Putamen (tissue), 1 donor: ENCODE measurements around the gene SHC4.
A peak's percentile ranks its signal among the peaks of the same experiment; 100 is the strongest.
"Not testable (repeated sequence)": the region's sequence is repeated elsewhere in the genome, so short reads cannot be mapped to it uniquely, and the experiment has no call there.

ENCODE experiments used
- DNase-seq: peaks from one replicate; pipeline ENCODE4 v3.0.0-alpha.2; 2016; ENCODE audit warnings: low spot score

The SHC4 gene

DNA sequence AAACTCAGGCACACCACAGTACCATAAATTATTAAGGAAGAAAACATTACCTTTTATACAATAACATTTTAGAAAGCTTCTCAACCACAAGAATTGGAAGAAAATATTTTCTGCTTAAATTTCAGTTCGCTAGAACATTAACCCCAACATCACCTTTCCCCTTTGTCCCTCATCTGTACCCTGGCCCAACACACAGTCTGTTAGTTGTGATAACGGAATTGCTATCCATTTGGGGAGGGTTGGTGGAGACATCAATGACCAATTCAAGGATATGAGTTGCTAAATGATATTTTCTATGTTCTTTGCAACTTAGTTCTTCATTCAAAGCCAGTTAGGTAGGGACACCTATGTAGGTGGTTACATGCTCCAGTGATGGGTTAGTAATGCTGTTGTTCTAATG is 80.0 kb downstream of the SHC4 start:
- DNase-seq: no peak

DNA sequence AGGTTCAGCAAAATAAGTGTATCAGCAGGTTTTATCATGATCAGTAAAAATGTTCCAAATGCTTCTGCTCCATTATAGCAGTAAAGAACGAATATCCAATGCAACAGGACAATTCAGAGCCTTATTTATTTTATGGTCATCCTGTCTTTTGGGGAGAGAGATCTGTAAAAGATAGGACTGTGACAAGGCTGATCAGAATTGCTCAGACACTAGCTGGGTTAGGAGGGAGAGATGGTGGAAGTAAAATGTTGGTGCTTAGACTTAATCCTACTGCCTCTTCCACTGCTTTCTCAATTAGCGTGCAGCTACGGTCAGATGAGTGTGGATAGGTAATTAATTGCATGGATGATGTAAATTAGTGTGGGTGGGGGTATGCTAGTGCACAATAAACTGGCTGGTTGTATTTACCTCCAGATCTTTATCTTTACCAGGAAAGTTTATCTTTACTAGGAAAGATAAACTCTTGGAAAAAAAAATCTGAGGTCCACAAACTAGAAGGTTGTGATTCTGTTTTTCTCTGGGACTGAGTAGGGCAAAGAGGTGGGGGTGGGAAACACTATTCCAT is 83.6 kb downstream of the SHC4 start:
- no peak for DNase-seq

DNA sequence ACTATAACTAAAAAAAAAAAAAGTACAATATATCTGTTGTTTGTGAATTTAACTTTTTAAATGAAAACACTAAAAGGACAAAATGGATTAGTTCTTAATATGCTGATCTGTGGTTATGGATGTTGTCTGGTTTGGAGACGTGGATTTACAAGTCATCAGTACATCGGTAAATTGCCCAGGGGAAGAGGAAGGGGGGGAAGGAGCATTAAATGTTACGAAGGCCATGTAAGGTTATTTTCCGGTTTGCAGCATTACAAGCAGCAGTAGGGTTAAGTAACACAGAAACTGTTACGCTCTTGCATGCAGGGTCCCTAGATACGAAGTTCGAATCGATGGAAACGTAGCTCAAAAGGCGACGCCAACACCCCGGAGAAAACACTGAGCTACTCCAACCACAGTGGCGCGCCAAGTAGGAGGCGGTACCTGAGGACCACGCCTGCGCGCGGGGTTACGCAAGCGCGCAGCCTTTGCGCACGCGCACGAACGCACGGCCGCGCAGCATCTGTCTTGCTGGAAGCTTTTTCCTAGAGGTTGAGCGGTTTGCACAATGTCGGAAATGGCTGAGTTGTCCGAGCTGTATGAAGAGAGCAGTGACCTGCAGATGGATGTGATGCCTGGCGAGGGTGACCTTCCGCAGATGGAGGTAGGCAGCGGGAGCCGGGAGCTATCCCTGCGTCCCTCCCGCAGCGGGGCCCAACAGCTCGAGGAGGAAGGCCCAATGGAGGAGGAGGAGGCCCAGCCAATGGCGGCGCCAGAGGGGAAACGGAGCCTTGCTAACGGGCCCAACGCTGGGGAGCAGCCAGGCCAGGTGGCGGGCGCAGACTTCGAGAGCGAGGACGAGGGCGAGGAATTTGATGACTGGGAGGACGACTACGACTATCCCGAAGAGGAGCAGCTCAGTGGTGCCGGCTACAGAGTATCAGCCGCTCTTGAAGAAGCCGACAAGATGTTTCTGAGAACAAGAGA is 85.8 kb downstream of the SHC4 start, which contains the start of gene EID1:
EID1 (plus strand) TSS at position 505 of the 966 bp plus-strand sequence; CDS start at position 548, 43 bp downstream.
- peak; percentile 95 for DNase-seq

DNA sequence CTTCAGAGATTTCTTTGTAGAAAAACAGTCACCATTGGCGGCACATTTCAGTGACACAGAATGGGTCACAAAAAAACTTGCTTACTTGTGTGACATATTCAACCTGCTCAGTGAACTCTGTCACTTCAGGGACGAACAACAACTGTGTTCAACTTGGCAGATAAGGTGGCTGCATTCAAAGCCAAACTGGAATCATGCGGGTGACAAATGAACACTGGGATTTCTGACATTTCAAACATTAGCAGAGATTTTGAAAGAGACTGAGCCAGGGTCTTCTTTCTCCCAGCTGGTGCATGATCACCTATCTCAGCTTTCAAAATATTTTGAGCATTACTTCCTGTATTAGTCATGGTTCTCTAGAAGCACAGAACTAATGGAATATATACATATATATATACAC is 87.7 kb downstream of the SHC4 start:
- no peak for DNase-seq

DNA sequence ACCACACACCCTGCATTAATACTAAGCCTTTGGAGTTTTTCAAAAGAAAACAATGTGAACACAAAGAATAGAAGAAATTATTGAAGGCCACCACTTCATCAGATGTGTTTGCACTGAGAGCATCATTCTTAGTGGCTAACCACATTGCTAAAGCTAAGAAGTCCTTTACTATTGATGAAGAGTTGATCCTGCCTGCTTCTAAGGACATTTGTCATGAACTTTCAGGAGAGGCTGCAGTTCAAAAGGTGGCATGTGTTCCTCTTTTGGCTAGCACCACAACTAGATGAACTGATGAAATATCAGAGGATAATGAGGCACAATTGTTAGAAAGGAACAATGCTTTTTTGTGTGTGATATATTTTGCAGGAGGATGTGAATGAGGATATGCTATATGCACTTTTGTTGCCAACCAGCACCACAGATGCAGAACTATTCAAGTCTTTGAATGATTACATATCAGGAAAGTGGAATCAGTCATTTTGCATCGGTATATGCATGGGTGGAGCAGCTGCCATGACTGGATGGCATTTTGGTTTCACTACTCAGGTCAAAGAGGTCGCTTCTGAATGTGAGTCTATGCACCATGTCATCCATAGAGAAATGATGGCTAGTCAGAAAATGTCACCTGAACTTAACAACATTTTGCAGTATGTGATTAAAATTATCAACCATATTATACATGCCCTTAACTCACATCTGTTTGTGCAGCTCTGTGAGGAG is 88.3 kb downstream of the SHC4 start:
- DNase-seq: no peak

DNA sequence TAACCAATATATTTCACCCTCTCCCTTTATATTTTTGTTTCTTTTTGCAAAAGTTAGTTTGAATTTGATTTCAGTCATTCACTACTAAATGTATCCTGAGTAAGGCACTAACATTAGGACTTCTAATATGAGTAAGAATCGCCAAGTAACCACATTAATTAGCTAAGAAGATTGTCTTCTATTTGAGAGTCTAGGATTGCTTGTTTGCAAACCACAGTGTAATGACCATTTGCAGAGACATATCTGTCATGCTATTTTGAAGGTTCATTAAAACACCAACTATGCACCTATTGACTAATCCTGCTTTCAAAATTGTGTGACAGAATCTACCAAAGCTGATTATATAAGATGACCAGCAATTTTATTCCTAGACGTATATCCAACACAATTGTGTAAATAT is 91.1 kb downstream of the SHC4 start:
- no peak for DNase-seq

DNA sequence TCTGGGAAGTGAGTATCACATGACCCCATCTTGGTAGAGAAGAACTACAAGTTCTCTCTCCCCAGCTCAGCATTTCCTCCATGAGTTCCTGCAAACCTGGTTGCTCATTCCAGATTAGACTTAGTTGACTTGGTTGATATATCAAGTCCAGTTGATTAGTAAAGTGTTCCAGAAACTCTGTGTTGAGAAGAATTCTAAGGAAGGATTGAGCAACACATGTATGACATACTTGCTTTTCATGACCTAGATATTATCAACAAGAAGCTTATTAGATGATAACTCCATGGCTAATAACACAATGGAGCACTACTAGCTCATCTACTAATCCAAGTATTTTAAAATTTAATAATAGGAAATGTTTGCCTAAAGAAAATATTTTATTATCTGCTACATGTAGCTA is 92.2 kb downstream of the SHC4 start:
- DNase-seq: no peak

DNA sequence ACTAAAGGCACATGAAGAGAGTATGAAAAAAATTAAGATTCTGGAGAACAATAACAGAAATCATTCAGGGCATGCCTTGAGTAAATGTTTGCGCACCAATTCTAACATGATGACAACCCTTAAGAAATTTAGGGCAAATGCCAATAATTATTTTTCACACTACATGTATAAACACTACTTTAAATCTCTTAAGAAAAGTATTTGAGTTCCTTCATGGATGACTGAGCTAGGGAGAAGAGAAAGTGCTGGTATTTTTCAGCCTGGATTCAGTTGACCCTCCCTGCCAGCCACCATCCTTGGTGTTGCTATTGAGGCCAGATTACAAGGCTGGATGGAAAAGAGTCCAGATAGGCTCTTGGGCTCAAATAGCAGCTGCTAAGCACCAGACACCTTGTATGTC is 93.8 kb downstream of the SHC4 start:
- DNase-seq: no peak

DNA sequence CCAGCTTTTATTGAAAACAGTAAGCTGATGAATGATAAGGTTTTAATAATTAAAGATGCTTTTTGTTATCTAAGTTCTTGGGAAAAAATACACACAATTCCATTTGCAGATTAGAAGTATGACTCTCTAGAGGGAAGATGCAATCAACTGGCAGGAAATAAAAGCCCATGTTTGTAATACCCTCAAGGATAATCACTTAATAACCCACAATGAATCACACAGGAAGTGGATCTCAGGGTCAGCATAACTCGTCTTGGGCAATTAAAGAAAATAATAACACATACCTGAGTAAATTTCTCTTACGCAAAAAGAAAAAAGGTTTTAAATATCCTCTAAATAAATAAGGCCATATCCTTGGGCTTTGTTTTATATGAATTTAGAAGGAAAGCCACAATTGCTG is 95.2 kb downstream of the SHC4 start:
- DNase-seq: no peak

DNA sequence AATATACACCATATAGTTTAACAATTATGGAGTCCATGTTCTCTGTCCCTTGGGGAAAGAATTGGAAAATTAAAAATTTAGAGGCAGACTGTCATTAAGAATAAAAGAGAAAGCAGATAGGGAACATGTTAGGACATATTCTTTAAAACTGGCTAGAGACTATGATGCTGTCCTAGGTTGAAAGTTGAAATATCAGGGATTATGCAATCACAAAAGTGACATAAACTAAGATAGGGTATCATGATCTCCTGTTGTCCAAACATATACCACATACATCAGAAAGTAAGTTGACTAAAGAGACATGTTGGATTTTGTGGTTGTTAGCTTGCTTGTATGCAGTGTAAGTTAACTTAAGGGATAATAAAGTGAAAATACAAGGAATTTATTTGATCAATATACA is 95.7 kb downstream of the SHC4 start:
- no peak for DNase-seq

DNA sequence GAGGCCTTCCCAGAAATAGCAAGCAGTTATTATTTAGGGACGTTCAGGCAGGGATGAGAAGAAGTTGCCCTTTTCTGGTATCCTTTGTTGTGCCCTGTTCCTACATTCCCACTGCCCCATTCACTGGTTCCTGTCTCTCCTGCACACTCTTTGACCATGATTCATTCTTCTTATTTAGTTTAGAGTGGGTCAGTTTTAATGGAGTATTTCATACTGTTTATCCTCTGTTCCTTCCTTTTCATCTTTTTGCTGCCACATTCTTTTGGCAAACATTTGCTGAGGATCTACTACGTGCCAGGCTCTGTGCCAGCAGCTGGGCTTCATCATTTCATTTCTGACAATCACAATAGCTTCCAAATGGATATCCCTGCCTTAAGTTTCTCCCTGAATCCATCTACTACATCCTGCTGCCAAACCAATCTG is 97.6 kb downstream of the SHC4 start:
- no peak for DNase-seq

DNA sequence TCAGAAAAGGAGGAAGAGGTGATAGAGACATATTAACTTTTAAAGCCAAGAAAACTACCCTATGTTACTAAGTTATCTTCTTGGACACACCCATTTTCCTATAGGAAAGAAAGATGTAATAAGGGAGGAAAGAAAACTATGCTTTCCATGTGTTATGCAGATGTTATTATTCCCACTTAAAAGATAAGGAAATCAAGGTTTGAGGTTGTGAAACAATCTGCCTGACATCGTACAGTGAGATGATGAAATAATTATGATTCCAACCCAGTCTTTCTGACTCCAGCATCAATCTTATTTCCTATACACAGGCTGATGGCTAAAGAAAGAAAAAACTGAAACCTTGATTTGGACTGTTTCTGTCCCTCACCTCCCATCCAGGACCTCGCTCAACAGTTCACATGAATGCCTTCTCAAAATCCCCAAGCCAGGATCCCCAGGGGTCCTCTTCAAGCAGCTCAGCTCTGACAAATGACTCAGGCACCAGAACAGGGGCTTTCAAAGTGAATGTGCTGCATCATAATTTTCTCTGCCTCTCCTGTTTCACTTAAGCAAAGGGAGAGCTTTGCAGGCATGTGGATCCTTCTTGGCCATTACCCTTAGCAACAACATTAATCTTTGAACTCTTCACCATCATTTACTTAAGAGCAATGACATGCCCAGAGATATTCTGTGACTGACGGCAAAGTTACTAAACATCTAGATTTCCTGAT is 98.2 kb downstream of the SHC4 start:
- no peak for DNase-seq

DNA sequence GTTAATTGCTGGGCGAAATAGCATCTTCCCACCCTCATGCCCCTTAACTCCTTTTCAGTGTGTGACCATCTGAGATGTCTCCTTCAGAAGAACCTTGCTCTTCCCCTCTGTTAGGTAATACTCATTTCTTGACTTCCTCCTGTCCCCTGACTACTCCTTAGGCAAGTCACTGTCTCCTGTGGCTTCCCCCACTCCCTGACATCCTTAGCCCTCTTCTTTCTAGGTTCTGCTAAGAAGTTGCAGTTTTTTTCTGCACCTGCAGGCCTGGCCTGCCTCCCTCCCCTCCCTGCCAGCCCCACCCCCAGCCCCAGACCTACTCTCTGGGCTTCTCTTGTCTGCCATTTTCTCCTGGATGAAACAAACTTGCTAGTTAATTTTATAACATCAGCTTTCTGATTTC is 101.0 kb downstream of the SHC4 start:
- no peak for DNase-seq

DNA sequence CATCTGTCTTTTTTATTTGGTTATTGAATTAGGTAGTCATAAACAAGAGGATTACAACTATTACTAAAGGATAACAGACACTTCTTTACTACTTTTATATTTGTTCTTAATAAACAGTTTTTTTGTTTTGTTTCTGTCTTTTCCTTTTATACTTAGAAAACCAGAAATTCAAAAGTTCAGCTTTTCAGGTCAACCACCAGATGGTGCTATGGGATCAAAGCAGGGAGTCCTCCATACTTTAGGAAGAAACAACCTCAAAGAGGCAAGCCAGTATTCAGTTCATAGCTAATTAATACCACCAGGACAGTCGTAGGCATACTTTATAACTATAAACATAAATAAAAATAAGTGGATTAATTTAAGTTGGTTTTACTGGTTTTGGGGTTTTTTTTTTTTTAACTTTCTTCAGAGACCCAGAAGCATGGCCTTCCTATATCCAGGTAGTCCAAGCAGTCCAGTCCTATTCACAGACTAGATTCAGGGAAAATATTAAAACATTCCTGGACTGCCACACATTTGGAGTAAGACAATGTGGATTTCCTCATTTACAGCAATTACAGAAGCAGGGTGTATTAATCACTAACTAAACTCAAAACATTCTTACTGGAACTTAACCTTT is 101.8 kb downstream of the SHC4 start:
- DNase-seq: peak; percentile 69

DNA sequence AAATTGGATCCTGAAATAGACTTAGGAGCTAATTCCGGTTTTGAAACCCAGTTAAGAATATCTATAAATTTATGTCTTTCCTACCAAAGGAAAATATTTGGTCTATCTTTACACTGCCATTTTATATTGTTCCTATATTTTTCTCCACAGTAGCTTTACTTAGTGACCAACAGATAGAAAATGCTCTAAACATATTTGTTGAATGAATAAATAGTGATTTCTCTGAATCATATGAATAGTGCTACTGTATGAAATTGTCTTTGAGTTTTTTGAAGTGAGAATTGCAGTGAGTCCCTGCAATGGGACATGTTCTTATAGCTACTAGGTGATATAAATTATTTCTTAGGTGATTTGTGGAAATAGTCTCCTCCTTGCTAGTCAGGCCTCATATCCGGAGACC is 104.3 kb downstream of the SHC4 start:
- DNase-seq: no peak

DNA sequence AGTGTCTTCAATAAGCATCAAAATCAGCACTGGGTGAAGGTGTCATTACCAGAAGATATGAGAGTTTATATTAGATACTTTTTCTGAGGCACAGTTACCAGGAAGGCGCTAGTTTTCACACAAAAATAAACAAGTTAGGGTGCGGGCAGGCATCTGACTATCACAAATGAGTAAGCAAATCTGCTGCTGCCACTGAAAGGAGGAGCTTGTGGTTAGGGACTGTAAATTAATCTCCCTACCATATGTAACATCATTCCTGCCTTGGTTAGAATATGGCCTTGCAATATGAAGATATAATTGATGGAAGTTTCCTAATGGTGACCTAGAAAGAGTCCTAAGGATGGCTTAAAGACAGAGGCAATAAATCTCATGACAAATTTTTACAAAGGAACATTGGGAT is 105.3 kb downstream of the SHC4 start:
- no peak for DNase-seq

DNA sequence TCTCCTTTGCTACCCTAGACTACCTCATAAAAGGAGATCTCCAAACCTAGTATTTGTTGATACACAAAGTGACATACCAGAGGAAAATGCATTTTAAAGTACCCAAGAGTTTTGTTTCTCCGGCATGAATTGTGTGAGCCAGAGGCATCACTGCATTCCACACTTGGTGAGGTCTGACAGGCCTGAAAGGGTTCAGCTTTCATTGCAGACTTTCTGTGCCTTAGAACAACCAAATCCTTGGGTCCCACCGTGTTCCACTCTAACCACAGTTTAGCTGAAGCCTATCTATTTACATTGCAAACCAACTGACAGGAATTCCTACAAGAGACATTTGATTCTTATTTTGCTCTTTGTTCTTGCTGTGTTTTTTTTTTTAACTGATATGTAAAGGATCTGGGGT is 106.8 kb downstream of the SHC4 start:
- no peak for DNase-seq

DNA sequence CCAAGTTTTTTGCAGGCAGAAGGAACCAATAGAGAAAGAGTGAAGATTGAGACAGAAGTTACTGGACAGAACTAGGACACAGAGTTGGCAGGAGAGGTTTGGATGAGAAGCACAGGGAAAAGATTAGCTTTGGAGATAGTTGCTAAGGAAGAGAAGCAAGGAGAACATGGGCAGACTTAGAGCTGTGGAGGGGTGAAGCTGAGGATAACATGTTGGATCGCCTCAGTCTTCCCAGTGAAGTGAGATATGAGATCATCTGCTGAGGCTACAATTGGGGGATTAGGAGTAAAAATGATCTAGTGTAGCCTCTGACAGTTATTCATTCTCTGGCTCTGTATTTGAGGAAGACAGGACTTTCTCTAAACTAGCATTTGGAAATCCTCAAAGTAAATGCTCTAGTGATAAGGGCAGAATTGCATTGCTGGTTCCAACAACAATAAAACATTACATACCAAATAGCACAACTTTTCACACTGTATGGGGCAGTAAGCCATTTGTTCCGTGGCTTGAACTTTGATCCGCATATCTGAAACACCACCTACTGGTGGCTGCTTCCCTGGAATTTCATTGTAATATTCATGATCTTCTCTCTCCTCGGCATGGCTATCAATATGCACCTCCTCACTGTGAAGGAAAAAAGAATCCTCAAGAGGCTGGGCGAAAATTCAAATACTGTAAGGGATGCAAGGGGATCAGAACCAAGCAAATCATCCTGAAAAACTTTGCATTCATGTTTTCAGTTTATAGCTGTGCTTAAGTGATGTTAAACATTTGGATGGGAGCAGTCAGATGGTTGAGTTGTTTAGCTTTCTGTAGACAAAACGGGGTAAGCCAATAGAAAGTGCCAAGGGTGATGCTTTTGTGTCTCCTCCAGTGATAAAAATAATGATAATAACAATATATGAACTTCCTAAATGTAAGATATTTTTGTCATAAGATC is 107.9 kb downstream of the SHC4 start:
- no peak for DNase-seq

DNA sequence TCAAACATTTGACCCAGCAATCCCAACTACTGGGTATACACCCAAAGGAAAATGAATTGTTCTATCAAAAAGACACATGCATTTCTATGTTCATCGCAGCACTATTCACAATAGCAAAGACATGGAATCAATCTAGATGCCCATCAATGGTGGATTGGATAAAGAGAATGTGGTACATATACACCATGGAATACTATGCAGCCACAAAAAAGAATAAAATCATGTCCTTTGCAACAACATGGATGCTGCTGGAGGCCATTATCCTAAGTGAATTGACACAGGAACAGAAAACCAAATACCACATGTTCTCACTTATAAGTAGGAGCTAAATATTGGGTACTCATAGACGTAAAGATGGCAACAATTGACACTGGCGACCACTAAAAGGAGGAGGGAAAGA is 109.3 kb downstream of the SHC4 start:
- not testable (repeated sequence) for DNase-seq

DNA sequence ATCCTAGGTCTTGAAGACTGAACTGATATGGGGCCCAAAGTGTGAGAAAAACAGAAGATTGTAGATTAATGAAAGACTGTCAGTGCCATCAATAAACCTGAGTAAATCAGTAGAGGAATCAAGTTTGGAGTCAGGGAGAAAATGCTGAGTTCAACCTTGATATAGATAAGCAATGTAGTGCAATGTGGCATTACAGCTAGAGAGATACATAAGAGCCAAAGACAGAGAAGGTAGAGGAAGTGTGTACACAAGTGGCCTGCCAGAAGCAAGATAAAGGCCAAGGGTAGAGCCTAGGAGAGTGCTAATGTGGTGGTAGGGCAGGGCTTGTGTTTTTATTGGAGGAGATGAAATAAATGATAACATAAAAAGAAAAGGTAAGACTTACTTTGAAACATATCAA is 111.8 kb downstream of the SHC4 start:
- DNase-seq: no peak

DNA sequence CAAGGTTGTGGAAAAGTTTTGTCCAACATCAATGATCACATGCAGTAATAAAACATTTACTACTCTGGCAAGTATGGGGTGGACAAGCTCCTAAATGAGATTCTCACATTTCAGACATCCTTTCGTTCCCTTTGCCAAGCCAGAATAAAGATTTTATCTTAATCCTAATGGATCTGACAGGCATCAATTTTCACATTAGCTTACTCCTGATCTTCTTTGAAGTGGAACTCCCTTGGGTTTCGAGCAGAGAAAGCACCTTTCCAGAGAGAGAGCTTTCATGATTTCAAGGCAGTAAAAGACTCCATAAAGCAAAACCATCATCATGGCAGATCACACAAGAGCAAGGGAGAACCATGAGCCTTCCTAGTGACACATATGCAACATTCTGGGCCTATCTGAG is 113.1 kb downstream of the SHC4 start:
- no peak for DNase-seq
